Measurements from ENCODE around the gene SGMS1.
A peak's percentile ranks its signal among the peaks of the same experiment; 100 is the strongest.
"Not testable (repeated sequence)": the region's sequence is repeated elsewhere in the genome, so short reads cannot be mapped to it uniquely, and the experiment has no call there.

The SGMS1 gene

DNA sequence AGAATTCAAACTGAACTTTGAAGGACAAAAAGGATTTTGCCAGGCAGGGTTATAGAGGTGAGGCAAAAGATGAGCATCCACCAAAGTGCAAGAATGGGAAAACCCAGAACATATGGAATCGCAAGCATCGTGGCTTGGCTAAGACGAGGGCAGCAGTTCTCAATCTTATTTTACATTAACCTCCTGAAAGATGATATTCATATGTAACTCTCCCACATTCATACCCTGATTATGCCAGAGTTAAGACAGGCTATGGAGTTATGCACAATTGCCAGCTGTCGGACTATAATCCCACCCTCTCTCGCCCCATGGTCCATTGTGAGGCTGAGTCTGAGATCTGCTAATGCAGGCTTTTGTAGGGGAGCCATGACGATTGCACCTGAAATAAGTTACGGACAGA lies 351.2 kb downstream of the SGMS1 start:
- no peak overlapping the region for H3K4me3 ChIP-seq (replicated peaks; ENCODE audit: low read depth, low read length)
- TF ChIP-seq, protein P1, sequence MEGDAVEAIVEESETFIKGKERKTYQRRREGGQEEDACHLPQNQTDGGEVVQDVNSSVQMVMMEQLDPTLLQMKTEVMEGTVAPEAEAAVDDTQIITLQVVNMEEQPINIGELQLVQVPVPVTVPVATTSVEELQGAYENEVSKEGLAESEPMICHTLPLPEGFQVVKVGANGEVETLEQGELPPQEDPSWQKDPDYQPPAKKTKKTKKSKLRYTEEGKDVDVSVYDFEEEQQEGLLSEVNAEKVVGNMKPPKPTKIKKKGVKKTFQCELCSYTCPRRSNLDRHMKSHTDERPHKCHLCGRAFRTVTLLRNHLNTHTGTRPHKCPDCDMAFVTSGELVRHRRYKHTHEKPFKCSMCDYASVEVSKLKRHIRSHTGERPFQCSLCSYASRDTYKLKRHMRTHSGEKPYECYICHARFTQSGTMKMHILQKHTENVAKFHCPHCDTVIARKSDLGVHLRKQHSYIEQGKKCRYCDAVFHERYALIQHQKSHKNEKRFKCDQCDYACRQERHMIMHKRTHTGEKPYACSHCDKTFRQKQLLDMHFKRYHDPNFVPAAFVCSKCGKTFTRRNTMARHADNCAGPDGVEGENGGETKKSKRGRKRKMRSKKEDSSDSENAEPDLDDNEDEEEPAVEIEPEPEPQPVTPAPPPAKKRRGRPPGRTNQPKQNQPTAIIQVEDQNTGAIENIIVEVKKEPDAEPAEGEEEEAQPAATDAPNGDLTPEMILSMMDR (IDR thresholded peaks at IDR 0.05; ENCODE audit: insufficient read depth, low read length, poor library complexity, severe bottlenecking), result no peak
- DNase-seq (ENCODE audit: extremely low read depth, insufficient read length), result no peak
- H3K36me3 ChIP-seq (ENCODE audit: control insufficient read depth, insufficient read depth, low read length), result no peaks in the 10 kb centered on the region
- H3K27me3 ChIP-seq (replicated peaks; ENCODE audit: control insufficient read depth, insufficient read depth, low read length), result no peaks in the 10 kb centered on the region

DNA sequence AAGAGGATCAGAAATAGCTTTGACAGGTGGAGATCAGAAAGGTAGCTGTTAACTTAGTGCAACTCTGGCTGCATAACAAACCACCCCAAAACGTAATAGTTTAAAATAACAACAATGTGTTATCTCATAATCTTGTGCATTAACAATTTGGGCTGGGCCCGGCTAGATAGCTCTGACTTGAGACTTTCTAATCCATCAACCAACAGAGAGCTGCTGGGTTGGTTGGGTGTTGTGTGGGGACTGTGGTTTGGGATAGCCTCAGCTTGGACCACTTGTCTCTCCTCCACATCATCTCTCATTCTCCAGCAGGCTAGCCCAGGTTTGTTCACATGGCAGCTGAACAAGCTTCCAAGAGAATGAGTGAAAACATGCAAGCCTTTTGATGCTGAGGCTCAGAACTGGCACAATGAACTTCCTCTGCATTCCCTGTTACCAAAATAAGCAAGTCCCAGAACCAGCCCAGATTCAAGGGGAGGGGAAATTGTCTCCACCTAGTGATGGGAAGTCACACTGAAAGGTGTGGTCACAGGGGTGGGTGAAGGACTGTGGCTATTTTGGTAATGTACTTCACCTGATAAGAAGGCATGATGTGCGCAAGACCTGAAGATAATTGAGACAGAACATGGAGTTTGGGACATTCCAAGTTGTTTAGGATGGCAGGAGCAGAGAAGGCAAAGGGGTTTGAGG lies 352.0 kb downstream of the SGMS1 start:
- DNase-seq (ENCODE audit: extremely low read depth, insufficient read length), result no peak
- Histone ChIP-seq H3K36me3 (ENCODE audit: control insufficient read depth, insufficient read depth, low read length) (no peaks in the 10 kb centered on the region), H3K4me3 (replicated peaks; ENCODE audit: low read depth, low read length) (no peak overlapping the region), H3K27me3 (replicated peaks; ENCODE audit: control insufficient read depth, insufficient read depth, low read length) (no peaks in the 10 kb centered on the region)
- TF ChIP-seq, protein P1 (IDR thresholded peaks at IDR 0.05; ENCODE audit: insufficient read depth, low read length, poor library complexity, severe bottlenecking), result peak; percentile 11

DNA sequence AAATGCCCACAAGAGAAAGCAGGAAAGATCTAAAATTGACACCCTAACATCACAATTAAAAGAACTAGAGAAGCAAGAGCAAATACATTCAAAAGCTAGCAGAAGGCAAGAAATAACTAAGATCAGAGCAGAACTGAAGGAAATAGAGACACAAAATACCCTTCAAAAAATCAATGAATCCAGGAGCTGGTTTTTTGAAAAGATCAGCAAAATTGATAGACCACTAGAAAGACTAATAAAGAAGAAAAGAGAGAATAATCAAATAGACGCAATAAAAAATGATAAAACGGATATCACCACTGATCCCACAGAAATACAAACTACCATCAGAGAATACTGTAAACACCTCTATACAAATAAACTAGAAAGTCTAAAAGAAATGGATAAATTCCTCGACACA lies 355.9 kb downstream of the SGMS1 start:
- H3K4me3 ChIP-seq (replicated peaks; ENCODE audit: low read depth, low read length); DNase-seq (ENCODE audit: extremely low read depth, insufficient read length); H3K27me3 ChIP-seq (replicated peaks; ENCODE audit: control insufficient read depth, insufficient read depth, low read length); H3K36me3 ChIP-seq (ENCODE audit: control insufficient read depth, insufficient read depth, low read length): not testable (repeated sequence)

DNA sequence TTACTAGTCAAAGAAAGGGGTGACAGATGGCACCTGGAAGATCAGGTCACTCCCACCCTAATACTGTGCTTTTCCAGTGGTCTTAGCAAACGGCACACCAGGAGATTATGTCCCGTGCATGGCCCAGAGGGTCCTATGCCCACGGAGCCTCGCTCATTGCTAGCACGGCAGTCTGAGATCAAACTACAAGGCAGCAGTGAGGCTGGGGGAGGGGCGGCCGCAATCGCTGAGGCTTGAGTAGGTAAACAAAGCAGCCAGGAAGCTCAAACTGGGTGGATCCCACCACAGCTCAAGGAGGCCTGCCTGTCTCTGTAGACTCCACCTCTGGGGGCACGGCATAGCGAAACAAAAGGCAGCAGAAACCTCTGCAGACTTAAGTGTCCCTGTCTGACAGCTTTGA lies 361.1 kb downstream of the SGMS1 start:
- H3K36me3 ChIP-seq (ENCODE audit: control insufficient read depth, insufficient read depth, low read length); H3K27me3 ChIP-seq (replicated peaks; ENCODE audit: control insufficient read depth, insufficient read depth, low read length); H3K4me3 ChIP-seq (replicated peaks; ENCODE audit: low read depth, low read length); DNase-seq (ENCODE audit: extremely low read depth, insufficient read length): not testable (repeated sequence)

DNA sequence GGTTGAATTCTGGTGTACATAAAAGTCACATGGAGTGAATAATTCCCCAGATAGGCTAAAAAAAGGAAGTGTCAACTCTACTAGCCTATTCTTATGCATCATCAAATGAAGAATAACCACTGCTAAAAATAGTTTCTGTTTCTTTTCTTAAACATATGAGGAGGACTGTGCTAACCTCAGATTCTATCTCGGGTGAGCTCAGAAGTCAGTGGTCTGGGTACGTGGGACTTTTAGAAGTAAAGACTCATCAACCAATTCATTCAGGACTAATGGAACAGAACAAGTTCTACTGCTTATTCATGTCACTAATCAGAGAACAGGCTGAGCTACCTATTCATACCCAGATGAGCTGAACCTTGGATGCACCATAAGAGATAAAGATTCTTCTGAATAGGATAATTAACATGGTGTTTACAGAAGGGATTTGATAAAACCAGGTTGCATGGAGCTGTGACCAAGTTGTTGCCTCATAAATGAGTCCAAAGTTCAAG lies 362.9 kb downstream of the SGMS1 start:
- Histone ChIP-seq H3K27me3 (replicated peaks; ENCODE audit: control insufficient read depth, insufficient read depth, low read length) (no peaks in the 10 kb centered on the region; the same call in 1 of the 2 replicates), H3K4me3 (replicated peaks; ENCODE audit: low read depth, low read length) (0 out of 2 replicates have a peak overlapping the region, but pooled peaks have one; percentile 14), H3K36me3 (ENCODE audit: control insufficient read depth, insufficient read depth, low read length) (no peaks in the 10 kb centered on the region)
- DNase-seq (ENCODE audit: extremely low read depth, insufficient read length), result peak; percentile 56
- TF ChIP-seq, protein P1 (IDR thresholded peaks at IDR 0.05; ENCODE audit: insufficient read depth, low read length, poor library complexity, severe bottlenecking), result no peak

Measured in GM06990 (cell line).